Epithelial cell of esophagus (primary cell): ENCODE measurements around the gene FBP1.
A peak's percentile ranks its signal among the peaks of the same experiment; 100 is the strongest.

Source experiments
- DNase-seq: peaks from one replicate; pipeline ENCODE4 v3.0.0; 2010; ENCODE audit warnings: low read depth
- H3K4me3 ChIP-seq: 2 replicates; pipeline ENCODE4 v1.5.1; 2011; ENCODE audit warnings: mild to moderate bottlenecking, low read length, control low read depth
- CTCF ChIP-seq: IDR thresholded peaks from 2 replicates; pipeline ENCODE4 v1.5.1; 2011; ENCODE audit warnings: low read depth, mild to moderate bottlenecking, low read length, control low read depth, inconsistent platforms; ENCODE audit not compliant: insufficient read depth; ENCODE audit errors: missing control alignments

Gene FBP1

GRCh38 chr9:94623253-94623652 lies 16.1 kb downstream of the FBP1 start:
- no peak overlapping the region for H3K4me3 ChIP-seq
- peak; percentile 32 for DNase-seq
- peak; percentile 37 for TF ChIP-seq CTCF

GRCh38 chr9:94622087-94622800 lies 17.1 kb downstream of the FBP1 start:
- TF ChIP-seq CTCF, result no peak
- DNase-seq, result no peak
- H3K4me3 ChIP-seq, result no peak overlapping the region

- no peak overlapping the region for H3K4me3 ChIP-seq
- no peak for DNase-seq
- no peak for TF ChIP-seq CTCF
Observed at GRCh38 chr9:94619026-94619425, 20.3 kb downstream of the FBP1 start.

- DNase-seq, result no peak
- no peak overlapping the region for H3K4me3 ChIP-seq
- TF ChIP-seq CTCF, result no peak
Observed at GRCh38 chr9:94613003-94613402, 26.3 kb downstream of the FBP1 start.

GRCh38 chr9:94612071-94612470 lies 27.2 kb downstream of the FBP1 start:
- DNase-seq, result no peak
- TF ChIP-seq CTCF, result no peak
- H3K4me3 ChIP-seq, result no peak overlapping the region

GRCh38 chr9:94611638-94612068 lies 27.7 kb downstream of the FBP1 start:
- no peak for DNase-seq
- H3K4me3 ChIP-seq, result no peak overlapping the region
- no peak for TF ChIP-seq CTCF

- no peak for TF ChIP-seq CTCF
- no peak overlapping the region for H3K4me3 ChIP-seq
- no peak for DNase-seq
Observed at GRCh38 chr9:94610181-94610606, 29.1 kb downstream of the FBP1 start.
